Measurements from ENCODE around the gene ZNF501.

DNA sequence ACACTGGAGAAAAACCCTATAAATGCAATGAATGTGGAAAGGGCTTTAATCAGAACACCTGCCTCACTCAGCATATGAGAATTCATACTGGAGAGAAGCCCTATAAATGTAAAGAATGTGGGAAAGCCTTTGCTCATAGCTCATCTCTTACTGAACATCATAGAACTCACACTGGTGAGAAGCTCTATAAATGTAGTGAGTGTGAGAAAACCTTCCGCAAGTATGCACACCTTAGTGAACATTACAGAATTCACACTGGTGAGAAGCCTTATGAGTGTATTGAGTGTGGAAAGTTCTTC, 7.4 kb upstream of the ZNF501 start:
- TF ChIP-seq, protein P1, sequence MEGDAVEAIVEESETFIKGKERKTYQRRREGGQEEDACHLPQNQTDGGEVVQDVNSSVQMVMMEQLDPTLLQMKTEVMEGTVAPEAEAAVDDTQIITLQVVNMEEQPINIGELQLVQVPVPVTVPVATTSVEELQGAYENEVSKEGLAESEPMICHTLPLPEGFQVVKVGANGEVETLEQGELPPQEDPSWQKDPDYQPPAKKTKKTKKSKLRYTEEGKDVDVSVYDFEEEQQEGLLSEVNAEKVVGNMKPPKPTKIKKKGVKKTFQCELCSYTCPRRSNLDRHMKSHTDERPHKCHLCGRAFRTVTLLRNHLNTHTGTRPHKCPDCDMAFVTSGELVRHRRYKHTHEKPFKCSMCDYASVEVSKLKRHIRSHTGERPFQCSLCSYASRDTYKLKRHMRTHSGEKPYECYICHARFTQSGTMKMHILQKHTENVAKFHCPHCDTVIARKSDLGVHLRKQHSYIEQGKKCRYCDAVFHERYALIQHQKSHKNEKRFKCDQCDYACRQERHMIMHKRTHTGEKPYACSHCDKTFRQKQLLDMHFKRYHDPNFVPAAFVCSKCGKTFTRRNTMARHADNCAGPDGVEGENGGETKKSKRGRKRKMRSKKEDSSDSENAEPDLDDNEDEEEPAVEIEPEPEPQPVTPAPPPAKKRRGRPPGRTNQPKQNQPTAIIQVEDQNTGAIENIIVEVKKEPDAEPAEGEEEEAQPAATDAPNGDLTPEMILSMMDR (IDR thresholded peaks at IDR 0.05), result no peak
- TF ChIP-seq POLR2A (IDR thresholded peaks at IDR 0.05), result no peak

Measured in lower leg skin (tissue), 3 donors.